ENCODE measurements around the gene ABCE1.
"Not testable (repeated sequence)": the region's sequence is repeated elsewhere in the genome, so short reads cannot be mapped to it uniquely, and the experiment has no call there.

ABCE1 gene

GRCh38 chr4:145103496-145103895, 5.4 kb downstream of the ABCE1 start:
- no peak for DNase-seq

GRCh38 chr4:145107126-145107525, 9.0 kb downstream of the ABCE1 start:
- DNase-seq, result no peak

GRCh38 chr4:145108128-145108527, 10.0 kb downstream of the ABCE1 start:
- no peak for DNase-seq

GRCh38 chr4:145125396-145125795, 27.3 kb downstream of the ABCE1 start:
- DNase-seq, result no peak

GRCh38 chr4:145130130-145130529, 32.0 kb downstream of the ABCE1 start:
- DNase-seq, result no peak

- no peak for DNase-seq
Measured at GRCh38 chr4:145130788-145131399, 32.8 kb downstream of the ABCE1 start.

- DNase-seq, result no peak
Measured at GRCh38 chr4:145131848-145132247, 33.7 kb downstream of the ABCE1 start.

GRCh38 chr4:145132511-145133098, 34.5 kb downstream of the ABCE1 start:
- no peak for DNase-seq

GRCh38 chr4:145136219-145136618, 38.1 kb downstream of the ABCE1 start:
- DNase-seq, result not testable (repeated sequence)

- DNase-seq, result no peak
Measured at GRCh38 chr4:145148980-145149379, 50.9 kb downstream of the ABCE1 start.

GRCh38 chr4:145153181-145153903, 55.2 kb downstream of the ABCE1 start:
- DNase-seq, result no peak

- no peak for DNase-seq
Measured at GRCh38 chr4:145153904-145154298, 55.8 kb downstream of the ABCE1 start.

- no peak for DNase-seq
Measured at GRCh38 chr4:145154573-145154972, 56.5 kb downstream of the ABCE1 start.

- DNase-seq, result no peak
Measured at GRCh38 chr4:145155268-145155870, 57.3 kb downstream of the ABCE1 start.

GRCh38 chr4:145156986-145157385, 58.9 kb downstream of the ABCE1 start:
- no peak for DNase-seq

GRCh38 chr4:145161549-145161948, 63.4 kb downstream of the ABCE1 start:
- no peak for DNase-seq

GRCh38 chr4:145167887-145168286, 69.8 kb downstream of the ABCE1 start:
- no peak for DNase-seq

GRCh38 chr4:145168581-145169187, 70.6 kb downstream of the ABCE1 start:
- DNase-seq, result no peak

- DNase-seq, result no peak
Measured at GRCh38 chr4:145170223-145170622, 72.1 kb downstream of the ABCE1 start.

- no peak for DNase-seq
Measured at GRCh38 chr4:145171911-145172310, 73.8 kb downstream of the ABCE1 start.

- no peak for DNase-seq
Measured at GRCh38 chr4:145176641-145177432, 78.7 kb downstream of the ABCE1 start.

- no peak for DNase-seq
Measured at GRCh38 chr4:145177511-145177905, 79.4 kb downstream of the ABCE1 start.
